GM12892 (cell line): Measurements from ENCODE around the gene EPAS1.

Source experiments
- POLR2A ChIP-seq: IDR thresholded peaks from 2 replicates; pipeline ENCODE4 v1.6.1; 2011; ENCODE audit warnings: low read depth, low read length, control low read depth
- TAF1 ChIP-seq: IDR thresholded peaks from 2 replicates; pipeline ENCODE4 v1.6.1; 2011; ENCODE audit warnings: low read depth, mild to moderate bottlenecking, control low read depth, low read length, borderline replicate concordance

DNA sequence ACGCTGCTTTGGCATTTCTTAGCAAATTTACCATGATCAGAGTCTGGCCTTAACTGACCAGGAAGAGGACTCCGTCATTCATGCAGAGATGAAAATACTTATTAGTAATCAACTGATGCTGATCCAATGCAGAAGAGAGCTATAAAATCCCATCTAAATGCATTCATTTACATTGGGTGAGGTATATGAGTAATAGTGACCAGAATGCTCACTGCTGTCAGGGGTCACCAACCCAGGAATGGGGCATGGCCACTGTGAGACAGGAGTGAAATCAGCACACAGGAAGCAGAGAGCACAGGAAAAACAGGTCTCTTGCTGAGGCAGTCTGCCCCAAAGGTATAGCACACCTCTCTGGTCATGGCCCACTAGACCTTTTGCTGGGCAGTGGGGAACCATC is 114.0 kb downstream of the EPAS1 start:
- TF ChIP-seq POLR2A, result no peak
- no peak for TF ChIP-seq TAF1
